Epithelial cell of esophagus (primary cell): ENCODE results near the gene FSTL5.

Source experiments
- DNase-seq: peaks from one replicate; pipeline ENCODE4 v3.0.0; 2010; ENCODE audit warnings: low read depth
- H3K4me3 ChIP-seq: 2 replicates; pipeline ENCODE4 v1.5.1; 2011; ENCODE audit warnings: mild to moderate bottlenecking, low read length, control low read depth
- CTCF ChIP-seq: IDR thresholded peaks from 2 replicates; pipeline ENCODE4 v1.5.1; 2011; ENCODE audit warnings: low read depth, mild to moderate bottlenecking, low read length, control low read depth, inconsistent platforms; ENCODE audit not compliant: insufficient read depth; ENCODE audit errors: missing control alignments

FSTL5 gene

DNA sequence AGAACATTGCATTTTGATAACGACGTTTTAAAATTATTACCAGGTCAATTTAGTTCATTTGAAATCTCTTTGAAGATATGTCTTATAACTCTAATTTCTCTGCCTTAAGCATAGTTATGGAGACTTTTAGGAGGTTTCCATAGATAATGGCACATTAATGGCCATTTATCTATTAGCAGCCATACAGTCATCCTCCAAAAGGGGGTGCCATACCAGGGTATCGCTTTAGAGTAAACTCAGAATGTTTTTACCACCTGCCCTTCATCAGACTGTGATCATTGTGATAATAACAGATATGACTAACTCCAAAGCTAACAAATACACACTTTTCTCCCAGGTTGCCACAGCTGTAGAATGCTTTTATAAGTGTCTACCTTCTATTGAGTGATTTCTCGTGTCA lies 461.5 kb downstream of the FSTL5 start:
- no peak for DNase-seq
- no peak for TF ChIP-seq CTCF

GRCh38 chr4:161696944-161697343 lies 466.9 kb downstream of the FSTL5 start:
- peak; percentile 32 for DNase-seq
- TF ChIP-seq CTCF: no peak
- no peak overlapping the region for H3K4me3 ChIP-seq

More for the DNA sequence above, 461.5 kb downstream of the FSTL5 start:
- no peak overlapping the region for H3K4me3 ChIP-seq

- H3K4me3 ChIP-seq: no peak overlapping the region
- DNase-seq: no peak
- no peak for TF ChIP-seq CTCF
Measured at GRCh38 chr4:161680146-161680545, 483.7 kb downstream of the FSTL5 start.

DNA sequence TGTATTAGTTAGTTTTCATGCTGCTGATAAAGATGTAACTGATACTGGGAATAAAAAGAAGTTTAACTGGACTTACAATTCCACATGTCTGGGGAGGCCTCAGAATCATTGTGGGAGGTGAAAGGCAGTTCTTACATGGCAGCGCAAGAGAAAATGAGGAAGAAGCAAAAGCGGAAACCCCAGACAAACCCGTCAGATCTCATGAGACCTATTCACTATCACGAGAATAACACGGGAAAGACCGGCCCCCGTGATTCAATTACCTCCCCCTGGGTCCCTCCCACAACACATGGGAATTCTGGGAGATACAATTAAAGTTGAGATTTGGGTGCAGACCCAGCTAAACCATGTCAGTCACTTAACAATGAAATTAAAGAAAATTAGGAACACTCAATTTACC lies 499.1 kb downstream of the FSTL5 start:
- DNase-seq: no peak
- no peak overlapping the region for H3K4me3 ChIP-seq
- TF ChIP-seq CTCF: no peak

DNA sequence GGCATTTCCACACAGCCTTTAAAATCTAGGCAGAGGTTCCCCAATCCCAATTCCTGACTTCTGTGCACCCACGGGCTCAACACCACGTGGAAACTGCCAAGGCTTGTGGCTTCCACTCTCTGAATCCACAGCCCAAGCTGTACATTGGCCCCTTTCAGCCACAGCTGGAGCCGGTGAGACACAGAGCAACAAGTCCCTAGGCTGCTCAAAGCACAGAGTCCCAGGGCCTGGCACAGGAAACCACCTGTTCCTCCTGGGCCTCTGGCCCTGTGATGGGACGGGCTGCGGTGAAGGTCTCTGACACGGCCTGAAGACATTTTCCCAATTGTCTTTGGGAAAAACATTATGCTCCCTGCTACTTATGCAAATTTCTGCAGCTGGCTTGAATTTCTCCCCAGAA lies 500.0 kb downstream of the FSTL5 start:
- no peak for DNase-seq
- no peak overlapping the region for H3K4me3 ChIP-seq
- no peak for TF ChIP-seq CTCF

DNA sequence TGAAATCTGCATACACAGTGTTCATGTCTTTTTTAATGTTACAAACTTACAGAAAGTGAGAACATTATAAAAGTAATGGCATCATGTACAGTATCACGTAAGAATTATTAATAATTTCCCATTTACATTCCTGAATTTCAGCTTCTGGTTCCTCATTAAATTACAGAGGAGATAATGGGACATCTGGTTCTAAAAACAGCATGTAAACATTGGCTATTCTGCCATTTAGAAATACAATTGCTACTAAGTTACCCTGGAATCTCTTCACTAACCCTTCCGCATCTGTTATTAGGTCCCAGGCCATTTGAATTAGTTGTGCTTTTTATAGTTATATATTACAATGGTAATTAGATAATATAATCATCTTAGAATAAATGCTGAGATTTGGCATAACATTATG lies 505.1 kb downstream of the FSTL5 start:
- DNase-seq: no peak
- no peak for TF ChIP-seq CTCF
- H3K4me3 ChIP-seq: no peak overlapping the region

DNA sequence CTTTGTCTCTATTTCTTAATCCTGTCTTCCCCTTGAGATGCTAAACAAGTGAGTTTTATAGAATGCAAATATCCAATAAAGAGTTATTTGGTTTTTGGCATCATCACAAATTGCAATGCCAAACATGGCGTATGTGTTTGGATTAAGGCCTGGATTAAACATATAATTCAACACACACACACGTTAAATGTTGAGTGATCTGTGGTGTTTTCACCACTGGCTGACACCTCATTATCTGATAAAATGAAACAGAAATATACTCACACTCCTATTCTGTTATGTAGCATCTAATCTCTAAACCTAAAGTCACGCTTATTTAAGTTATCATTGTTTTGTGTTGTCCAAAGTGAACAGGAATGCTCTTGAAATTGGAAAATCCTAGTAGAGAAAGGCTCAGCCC lies 506.2 kb downstream of the FSTL5 start:
- no peak for TF ChIP-seq CTCF
- no peak overlapping the region for H3K4me3 ChIP-seq
- DNase-seq: no peak
